CD4-positive, alpha-beta T cell treated with Interleukin-17A for 1 hour (primary cell): ENCODE results near the gene LIX1L.

ENCODE experiments used
- DNase-seq: peaks from one replicate; pipeline ENCODE4 v3.0.0-alpha.2; 2020

Gene LIX1L

DNA sequence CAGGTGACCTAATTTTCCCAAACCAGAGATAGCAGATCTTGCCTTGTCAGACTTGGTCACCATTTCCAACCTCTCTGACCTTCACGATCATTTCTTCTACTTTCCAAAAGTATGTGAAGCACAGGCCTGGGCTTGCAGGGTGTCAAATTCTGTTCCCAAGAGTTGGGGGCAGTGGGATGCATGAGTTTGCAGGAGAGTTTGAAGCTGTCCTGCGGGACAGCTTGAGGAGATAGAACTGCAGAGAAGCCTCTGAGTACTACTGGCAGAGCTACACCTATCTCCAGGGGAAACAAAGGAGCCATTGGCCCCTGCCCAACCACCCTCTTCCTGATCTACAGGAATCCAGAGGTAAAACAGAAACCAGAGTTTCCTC is 27.3 kb upstream of the LIX1L start:
- DNase-seq = no peak

DNA sequence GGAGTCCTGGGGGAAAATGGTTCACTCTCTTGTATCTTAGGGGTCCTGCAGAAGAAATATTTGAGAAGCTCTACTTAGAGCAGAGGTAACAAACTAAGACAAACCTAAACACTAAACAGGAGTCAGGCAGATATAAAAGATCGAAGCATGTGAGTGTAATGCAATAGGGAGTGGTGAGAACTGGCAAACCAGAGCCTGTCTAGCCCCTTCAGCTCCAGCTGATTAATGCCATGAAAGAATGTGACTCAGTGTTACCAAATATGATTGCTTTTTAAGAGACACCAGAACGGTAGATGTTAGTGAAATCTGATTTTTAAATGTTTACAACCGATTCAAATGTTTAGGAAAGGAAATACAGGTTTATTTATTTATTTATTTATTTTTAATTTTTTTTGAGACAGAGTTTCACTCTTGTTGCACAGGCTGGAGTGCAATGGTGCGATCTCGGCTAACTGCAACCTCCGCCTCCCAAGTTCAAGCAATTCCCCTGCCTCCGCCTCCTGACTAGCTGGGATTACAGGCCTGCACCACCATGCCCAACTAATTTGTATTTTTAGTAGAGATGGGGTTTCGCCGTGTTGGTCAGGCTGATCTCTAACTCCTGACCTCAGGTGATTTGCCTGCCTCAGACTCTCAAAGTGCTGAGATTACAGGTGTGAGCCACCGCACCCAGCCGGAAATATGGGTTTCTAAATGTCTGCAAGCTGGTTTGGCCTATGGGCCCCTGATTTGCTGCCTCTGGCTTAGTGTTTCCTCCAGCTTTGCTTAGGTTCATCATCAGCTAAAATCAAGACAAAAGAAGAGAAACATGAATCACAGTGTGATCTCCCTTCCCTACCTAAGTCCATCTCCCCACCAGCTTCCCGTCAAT is 26.4 kb upstream of the LIX1L start:
- DNase-seq = peak; percentile 65

- no peak for DNase-seq
Observed at GRCh38 chr1:145983206-145983675, 25.4 kb upstream of the LIX1L start.

DNA sequence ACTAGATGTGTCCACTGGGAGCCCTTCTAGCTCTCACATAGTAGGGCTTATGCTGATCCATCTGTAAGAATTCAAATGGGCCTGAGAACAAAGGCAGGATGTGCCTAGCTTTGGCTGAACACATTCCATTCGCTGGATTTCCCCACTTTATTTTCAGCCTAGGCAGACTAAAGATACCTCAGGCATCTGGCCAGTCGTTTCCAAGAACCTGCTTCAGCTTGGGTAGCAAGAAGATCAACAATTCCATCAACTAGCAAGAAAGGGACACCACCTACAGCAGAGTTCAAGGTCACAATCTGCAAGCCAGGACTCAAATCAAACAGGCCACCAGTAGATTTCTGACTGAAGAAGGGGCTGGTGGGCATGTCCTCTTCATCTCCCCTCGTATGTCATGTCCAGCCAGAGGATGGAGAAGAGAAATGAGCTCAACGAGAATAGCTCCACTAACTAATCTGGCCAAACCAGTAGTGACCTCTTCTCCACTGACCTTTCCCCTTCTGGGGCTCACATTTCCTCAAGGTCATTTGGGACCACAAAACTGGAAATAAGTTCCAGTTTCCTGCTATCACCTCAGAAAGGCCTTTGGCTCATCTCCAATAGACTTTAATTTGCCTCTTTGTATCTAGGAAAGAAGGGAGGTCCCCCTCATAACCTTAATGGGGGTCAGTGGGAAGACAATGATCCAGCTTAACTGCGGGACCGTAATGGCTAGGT is 24.4 kb upstream of the LIX1L start:
- DNase-seq = no peak

GRCh38 chr1:145980457-145980994 is 22.7 kb upstream of the LIX1L start:
- DNase-seq = peak; percentile 8

- DNase-seq = peak; percentile 69
Observed at GRCh38 chr1:145979746-145980456, 22.1 kb upstream of the LIX1L start.

DNA sequence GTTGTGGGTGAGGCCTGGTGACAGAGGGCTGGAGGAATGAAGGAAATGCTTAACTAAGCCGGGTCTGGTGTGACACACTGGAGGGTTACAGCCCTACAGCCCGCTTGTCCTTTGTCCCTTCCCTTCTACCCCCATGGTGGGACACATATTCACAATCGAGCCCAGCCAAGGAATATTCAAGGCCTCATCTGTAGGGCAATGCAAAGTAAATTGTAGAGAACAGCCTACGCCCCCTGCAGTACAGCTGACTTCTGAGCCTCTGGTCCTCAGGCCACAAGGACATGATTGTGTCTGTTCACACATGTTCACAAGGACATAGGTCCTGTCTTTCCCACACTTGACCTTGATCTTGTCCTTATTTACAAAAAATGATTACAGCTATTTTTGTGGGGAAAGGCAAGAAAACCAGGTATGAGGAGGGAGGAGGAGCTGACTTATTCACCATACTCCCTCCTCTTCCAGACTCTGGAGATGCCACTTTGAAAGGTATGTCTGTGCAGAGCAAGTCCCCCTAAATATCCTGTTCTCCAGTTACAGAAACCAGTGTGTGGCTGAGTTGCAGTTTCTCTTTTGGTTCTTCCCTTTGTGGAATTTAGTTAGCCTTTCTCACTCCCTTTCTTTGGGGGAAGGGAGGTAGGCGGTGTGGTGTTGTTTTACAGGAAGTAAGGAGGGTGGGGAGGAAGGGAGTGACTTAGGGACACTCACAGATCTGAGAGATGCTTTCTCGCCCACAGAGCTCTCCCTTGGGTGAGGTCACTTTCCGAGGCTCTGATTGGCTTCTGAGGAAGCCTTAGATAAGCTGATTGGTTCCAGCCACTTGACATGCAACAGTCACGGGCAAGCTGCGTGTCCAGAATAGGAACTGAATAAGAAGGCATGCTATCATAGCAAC is 21.3 kb upstream of the LIX1L start:
- peak; percentile 95 for DNase-seq

DNA sequence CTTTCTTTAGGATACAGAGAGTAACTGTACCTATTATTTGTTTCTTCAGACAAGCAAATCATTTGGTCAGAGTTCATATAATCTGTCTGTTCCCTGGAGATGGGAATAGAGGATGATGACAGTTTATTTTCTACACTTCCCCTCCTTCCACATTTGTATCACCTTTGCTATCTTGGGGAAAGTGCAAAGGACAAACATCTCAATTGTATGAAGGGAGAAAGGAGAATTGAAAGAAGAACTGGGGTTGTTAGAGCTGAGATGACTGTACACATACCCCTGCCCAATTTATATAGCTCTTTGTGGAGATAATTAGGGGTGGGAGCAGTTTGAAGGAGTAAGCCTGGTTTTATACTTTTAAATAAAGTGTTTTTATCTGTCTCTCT is 20.6 kb upstream of the LIX1L start:
- no peak for DNase-seq

DNA sequence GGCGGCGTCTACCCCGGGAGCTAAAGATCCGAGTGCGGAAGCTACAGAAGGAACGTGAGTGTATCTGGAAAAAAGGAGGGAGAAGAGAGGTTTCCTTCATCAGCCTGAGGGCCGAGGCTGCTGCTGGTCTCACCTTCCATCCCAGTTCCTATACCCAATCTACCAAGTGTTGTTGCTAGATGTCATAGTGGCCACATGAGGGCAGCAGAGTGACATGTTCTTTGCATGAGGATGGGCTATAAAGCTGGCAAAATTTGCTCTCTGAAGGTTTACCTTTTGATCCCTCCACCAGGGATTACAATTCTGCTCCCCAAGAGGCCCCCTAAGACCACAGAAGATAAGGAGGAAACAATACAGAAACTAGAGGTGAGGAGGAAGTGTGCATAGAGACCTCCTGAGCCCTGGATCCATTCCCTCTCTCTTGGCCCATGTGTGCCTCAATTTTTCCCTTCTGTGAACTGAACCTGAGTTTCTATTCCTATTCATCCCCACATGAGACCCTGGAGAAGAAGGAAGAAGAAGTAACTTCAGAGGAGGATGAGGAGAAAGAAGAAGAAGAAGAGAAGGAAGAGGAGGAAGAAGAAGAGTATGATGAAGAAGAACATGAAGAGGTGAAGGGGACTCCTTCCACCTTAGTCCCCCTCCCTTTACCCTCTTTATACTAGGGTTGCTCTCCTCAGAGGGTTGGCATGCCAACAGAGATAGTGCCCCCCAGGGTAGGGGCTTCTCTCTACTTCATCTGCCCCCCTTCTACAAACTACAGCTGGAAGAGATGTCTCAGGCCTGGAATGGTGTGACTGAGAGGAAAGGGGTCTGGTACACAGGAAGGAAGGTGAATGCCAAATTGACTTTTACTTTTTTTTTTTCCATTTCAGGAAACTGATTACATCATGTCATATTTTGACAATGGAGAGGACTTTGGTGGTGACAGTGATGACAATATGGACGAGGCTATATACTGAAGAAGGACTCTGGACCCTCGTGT is 20.0 kb upstream of the LIX1L start:
- DNase-seq = peak; percentile 89

DNA sequence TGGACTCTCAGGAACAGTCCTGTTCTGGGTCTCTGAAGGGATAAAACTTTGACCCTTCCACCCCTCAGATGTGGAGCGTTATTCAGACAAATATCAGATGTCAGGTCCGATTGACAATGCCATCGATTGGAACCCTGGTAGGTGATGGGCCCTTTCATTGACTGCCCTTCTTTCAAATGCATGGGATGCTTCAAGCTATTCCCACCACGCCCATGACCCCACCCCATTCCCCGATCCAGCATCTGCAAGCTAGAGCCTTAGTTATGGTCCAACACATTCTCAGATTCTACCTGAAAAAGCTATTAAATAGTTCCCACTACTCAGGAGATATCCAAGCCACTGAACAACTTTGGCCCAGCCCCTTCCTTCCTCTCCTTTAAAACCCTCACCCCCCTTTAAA is 19.2 kb upstream of the LIX1L start:
- DNase-seq = no peak

DNA sequence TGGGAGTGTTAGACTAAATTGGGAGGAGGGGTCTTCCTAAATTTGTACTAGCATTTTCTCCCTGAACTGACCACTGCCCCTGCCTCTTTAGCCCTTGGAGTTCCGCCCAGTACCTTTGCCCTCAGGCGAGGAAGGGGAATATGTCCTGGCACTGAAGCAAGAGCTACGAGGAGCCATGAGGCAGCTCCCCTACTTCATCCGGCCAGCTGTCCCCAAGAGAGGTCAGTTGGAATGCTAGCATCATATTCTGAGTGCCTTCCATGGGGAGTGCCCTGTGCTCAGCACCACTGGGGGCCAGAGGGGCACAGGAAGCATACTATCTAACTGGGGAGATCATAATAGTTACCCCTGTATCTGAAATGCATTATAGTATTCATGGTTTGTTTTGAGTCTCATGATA is 17.4 kb upstream of the LIX1L start:
- no peak for DNase-seq

DNA sequence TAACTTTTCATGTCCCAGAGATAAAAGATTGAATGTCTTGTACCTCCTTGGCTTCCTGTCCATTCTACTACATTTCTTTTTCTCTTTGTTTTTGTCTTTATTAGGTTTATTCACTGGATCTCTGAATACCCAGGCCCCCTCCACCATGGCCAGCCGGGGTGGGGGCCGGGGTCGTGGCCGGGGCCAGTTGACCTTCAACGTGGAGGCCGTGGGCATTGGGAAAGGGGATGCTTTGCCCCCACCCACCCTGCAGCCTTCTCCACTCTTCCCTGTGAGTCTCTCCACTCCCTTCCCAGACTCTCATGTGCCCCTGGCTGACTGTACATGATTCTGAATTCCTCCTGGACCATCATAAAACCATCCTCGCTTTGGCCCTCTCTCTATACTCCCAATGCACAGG is 16.9 kb upstream of the LIX1L start:
- no peak for DNase-seq

DNA sequence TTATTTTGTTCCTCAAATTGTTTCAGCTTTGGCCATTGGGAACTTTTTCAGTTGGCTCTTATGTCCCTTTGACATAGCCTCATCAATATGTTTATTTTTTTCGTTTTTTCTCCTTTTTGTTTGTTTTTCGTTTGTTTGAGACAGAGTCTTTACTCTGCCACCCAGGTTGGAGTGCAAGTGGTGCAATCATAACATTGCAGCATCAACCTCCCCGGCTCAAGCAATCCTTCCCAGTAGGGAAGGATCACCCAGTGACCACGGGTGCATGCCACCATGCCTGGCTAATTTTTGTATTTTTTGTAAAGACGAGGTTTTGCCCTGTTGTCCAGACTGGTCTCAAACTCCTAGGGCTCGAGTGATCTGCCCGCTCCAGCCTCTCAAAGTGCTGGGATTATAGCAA is 14.8 kb upstream of the LIX1L start:
- no peak for DNase-seq

- DNase-seq = no peak
Observed at GRCh38 chr1:145967288-145967687, 9.5 kb upstream of the LIX1L start.

DNA sequence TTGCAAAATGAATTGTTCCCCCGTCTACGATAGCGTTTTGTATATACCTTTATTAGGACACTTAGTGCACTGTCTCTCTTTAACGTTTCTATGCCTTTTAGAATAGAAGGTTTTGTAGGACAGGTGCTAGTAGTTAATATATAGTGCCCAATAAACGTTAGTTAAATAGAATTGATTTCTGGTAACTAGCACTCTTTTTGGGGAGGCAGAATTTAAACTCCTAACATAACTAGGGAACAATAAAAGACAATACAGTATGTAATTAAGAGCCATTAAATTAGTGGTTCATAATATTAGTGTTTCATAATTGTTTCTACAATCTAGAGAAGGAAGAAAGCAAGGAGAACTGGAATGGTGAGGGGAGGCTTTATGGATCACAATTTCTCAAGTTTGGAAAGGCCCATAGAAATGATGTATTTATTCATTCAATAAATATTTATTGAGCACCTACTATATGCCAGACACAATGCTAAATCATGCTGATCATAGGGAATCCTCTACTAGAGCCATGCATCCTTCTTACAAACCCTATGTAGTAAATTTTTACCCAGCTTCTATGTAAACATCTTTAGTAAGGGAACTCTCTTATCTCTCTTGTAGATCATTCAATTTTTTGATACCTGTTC is 7.4 kb upstream of the LIX1L start:
- no peak for DNase-seq

DNA sequence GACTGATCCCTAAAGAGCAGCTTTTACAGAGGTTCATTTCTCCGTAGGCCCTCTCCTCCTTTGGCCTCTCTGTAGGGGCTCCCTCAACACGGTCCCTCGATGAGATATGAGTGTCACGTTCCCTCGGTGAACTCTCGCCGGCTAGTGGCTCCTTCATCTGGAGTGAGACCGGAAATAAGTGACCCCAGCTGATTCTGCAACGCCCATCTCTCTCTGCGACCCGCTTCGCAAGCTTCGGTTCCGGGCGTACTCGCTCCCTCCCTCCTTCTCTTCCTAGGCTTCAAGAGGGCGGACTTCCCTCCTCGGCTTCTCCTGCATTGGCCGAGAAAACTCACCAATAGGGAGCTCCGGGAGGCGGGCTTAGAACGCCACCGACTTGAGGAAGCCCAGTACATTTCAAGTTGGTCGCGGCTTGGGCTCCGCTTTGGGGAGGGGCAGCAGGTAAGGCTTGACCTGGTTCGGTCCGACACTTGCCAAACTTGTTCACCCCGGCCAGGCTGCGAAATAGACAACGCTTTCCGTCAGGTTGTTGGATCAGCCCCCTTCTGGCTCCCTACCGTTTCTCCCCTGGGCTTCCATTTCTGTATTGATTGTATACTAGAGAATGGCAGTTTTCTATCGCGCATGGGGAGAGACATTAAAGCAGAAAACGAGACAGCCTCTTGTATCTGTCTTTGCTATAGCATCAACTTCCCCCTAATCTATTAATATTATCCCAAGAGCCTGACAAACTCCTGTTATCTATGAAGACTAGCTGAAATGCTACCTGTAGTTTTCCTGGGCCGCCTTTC is 6.7 kb upstream of the LIX1L start, which contains the start of the genes ANKRD34A and POLR3GL:
TSS of gene ANKRD34A (minus strand) at position 248 of the 791 bp plus-strand sequence. CDS start 2,816 bp downstream, outside the sequence.
TSS of gene POLR3GL (plus strand) at position 363 of the 791 bp plus-strand sequence. CDS start 10,176 bp downstream, outside the sequence.
- peak; percentile 95 for DNase-seq

- peak; percentile 5 for DNase-seq
Observed at GRCh38 chr1:145963265-145964019, 5.6 kb upstream of the LIX1L start.
